ENCODE results near the gene PADI4. TPM values are rescaled to one million over a fixed set of nuclear protein-coding genes. Genes with fewer than 3 reads are reported as not detected.

Gene PADI4
- total RNA-seq, 1 experiment from 2014 or later: not detected

DNA sequence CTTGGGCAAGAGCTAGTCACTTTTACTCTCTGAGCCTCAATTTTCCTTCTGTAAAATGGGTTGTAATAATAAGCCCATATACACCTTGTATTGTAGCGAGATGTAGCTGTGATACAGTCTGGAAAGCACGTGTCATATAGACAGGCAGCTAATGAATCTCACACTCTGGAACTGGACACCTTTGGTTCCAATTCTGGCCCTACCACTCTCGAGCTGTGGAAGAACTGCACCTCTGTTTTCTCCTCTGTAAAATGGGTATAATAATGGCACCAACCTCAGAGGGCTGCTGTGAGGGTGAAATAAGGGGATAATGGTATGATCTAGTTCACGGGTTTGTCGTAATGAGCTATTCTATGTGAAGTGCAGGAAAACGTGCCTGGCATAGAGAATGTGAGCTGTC, 668 bp upstream of the PADI4 start:
- H3K27ac Mint-ChIP-seq (ENCODE audit: unreplicated experiment): no peak overlapping the region
- BruUV-seq (replicated peaks): no TSS peak
- H3K27me3 Mint-ChIP-seq (ENCODE audit: unreplicated experiment): peaks cover 30% of the 10 kb centered on the region
- no peaks in the 10 kb centered on the region for H3K9me3 Mint-ChIP-seq (ENCODE audit: low read depth, unreplicated experiment)
- H3K36me3 Mint-ChIP-seq (ENCODE audit: insufficient read depth, unreplicated experiment): no peaks in the 10 kb centered on the region
- intact Hi-C loops (cut with micrococcal nuclease; ENCODE audit: unreplicated experiment): no loop called here
- TF ChIP-seq, protein P1, sequence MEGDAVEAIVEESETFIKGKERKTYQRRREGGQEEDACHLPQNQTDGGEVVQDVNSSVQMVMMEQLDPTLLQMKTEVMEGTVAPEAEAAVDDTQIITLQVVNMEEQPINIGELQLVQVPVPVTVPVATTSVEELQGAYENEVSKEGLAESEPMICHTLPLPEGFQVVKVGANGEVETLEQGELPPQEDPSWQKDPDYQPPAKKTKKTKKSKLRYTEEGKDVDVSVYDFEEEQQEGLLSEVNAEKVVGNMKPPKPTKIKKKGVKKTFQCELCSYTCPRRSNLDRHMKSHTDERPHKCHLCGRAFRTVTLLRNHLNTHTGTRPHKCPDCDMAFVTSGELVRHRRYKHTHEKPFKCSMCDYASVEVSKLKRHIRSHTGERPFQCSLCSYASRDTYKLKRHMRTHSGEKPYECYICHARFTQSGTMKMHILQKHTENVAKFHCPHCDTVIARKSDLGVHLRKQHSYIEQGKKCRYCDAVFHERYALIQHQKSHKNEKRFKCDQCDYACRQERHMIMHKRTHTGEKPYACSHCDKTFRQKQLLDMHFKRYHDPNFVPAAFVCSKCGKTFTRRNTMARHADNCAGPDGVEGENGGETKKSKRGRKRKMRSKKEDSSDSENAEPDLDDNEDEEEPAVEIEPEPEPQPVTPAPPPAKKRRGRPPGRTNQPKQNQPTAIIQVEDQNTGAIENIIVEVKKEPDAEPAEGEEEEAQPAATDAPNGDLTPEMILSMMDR (IDR thresholded peaks at IDR 0.05; ENCODE audit: unreplicated experiment): no peak
- H3K4me1 Mint-ChIP-seq (ENCODE audit: low read depth, unreplicated experiment): no peaks in the 10 kb centered on the region
- DNase-seq: no peak
- no peak overlapping the region for H3K4me3 Mint-ChIP-seq (ENCODE audit: low read depth, unreplicated experiment)
- CTCF ChIA-PET: no interaction called here

DNA sequence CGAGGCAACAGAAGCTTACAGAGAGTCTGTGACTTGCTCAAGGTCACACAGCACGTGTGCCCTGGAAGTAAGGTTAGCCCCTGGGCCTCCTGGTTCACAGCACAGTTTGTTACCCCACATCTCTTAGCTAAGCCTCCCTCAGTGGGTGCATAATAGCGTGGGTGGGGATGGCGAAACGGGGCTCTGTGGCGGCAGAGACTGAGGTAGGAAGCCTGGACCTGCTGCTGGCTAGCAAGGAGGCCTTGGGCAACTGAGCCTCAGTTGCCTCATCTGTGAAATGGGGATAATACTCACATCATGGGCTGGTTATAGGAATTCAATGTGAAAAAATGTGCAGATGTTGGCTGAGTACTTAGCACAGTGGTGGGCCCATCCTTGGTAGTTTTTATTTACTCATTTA, 596 bp downstream of the PADI4 start:
- H3K27ac Mint-ChIP-seq (ENCODE audit: unreplicated experiment): no peak overlapping the region
- no peak overlapping the region for H3K4me3 Mint-ChIP-seq (ENCODE audit: low read depth, unreplicated experiment)
- intact Hi-C loops (cut with micrococcal nuclease; ENCODE audit: unreplicated experiment): no loop called here
- H3K27me3 Mint-ChIP-seq (ENCODE audit: unreplicated experiment): peaks cover 30% of the 10 kb centered on the region
- CTCF ChIA-PET: no interaction called here
- H3K9me3 Mint-ChIP-seq (ENCODE audit: low read depth, unreplicated experiment): no peaks in the 10 kb centered on the region
- H3K36me3 Mint-ChIP-seq (ENCODE audit: insufficient read depth, unreplicated experiment): no peaks in the 10 kb centered on the region
- TF ChIP-seq, protein P1 (IDR thresholded peaks at IDR 0.05; ENCODE audit: unreplicated experiment): no peak
- no TSS peak for BruUV-seq (replicated peaks)
- no peaks in the 10 kb centered on the region for H3K4me1 Mint-ChIP-seq (ENCODE audit: low read depth, unreplicated experiment)
- DNase-seq: no peak

DNA sequence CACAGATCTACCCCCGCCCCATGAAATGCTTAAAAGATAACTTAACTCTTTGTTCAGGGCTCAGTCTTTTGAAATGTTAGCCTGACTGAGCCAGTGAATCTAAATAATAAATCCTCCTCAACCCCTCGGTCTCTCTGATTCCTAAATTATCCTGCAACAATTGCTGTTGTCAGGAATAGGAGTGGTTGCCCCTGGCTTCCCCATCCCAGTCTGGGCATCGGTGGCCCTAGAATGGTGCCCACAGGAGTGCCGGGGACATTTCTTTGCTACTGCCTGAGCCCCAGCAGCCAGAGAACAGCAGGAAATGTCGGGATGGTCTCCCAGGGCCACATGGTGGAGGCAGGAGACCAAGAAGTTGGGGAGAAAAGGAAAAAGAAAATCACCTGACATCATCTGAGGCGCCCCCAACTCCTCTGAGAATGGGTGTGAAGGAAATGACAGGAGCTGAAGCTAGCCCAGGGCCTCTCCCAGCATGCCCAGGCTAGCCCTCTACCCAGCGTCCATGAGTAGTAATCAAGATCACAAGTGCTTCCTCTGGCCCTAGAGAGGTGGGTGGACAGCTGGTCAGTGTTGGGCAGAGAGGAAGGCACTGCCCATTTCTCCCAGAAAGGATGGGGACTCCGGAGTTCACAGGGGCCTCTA, 1.6 kb downstream of the PADI4 start:
- intact Hi-C loops (cut with micrococcal nuclease; ENCODE audit: unreplicated experiment): no loop called here
- BruUV-seq (replicated peaks): no TSS peak
- CTCF ChIA-PET: interaction anchor here (0.5 to 0.7 kb wide), 2 partner anchors 34 to 534 kb away, joined by 3 to 7 read pairs; no protein-coding TSS in a partner anchor
- no peak for DNase-seq
- Mint-ChIP-seq H3K27me3 (ENCODE audit: unreplicated experiment) (peaks cover 30% of the 10 kb centered on the region), H3K4me3 (ENCODE audit: low read depth, unreplicated experiment) (no peak overlapping the region), H3K9me3 (ENCODE audit: low read depth, unreplicated experiment) (no peaks in the 10 kb centered on the region), H3K4me1 (ENCODE audit: low read depth, unreplicated experiment) (no peaks in the 10 kb centered on the region), H3K27ac (ENCODE audit: unreplicated experiment) (no peak overlapping the region), H3K36me3 (ENCODE audit: insufficient read depth, unreplicated experiment) (no peaks in the 10 kb centered on the region)
- TF ChIP-seq, protein P1 (IDR thresholded peaks at IDR 0.05; ENCODE audit: unreplicated experiment): no peak

DNA sequence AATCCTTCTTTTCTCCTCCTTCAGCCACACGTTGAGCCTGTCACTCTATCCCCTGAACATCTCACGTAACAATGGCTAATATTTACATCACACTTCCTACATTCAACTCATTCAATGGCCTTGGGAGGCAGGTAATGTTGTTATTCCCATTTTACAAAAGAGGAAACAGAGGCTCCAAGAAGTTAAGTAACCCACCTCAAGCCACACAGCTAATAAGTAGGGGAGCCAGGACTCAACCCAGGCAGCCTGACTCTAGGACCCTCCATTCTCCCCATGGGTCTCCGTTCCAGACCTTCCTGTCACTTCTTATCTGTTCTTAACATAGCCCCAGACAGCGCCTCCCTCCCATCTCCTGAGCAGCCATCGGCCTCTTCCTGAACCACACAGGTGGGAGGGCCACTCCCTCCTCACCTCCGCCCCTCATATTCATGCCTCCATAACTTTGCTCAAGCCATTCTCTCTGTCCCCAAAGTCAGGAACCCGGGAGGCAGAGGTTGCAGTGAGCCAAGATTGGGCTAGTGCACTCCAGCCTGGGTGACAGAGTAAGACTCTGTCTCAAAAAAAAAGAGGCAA, 2.2 kb downstream of the PADI4 start:
- H3K4me1 Mint-ChIP-seq (ENCODE audit: low read depth, unreplicated experiment): no peaks in the 10 kb centered on the region
- CTCF ChIA-PET: interaction anchor here (0.5 to 0.7 kb wide), 2 partner anchors 9 to 35 kb away, joined by 3 to 7 read pairs; no protein-coding TSS in a partner anchor

More for the DNA sequence above, 2.2 kb downstream of the PADI4 start:
- Mint-ChIP-seq H3K9me3 (ENCODE audit: low read depth, unreplicated experiment) (no peaks in the 10 kb centered on the region), H3K36me3 (ENCODE audit: insufficient read depth, unreplicated experiment) (no peaks in the 10 kb centered on the region), H3K27ac (ENCODE audit: unreplicated experiment) (no peak overlapping the region), H3K27me3 (ENCODE audit: unreplicated experiment) (peaks cover 28% of the 10 kb centered on the region), H3K4me3 (ENCODE audit: low read depth, unreplicated experiment) (no peak overlapping the region)
- intact Hi-C loops (cut with micrococcal nuclease; ENCODE audit: unreplicated experiment): no loop called here
- no peak for DNase-seq
- no TSS peak for BruUV-seq (replicated peaks)
- TF ChIP-seq, protein P1 (IDR thresholded peaks at IDR 0.05; ENCODE audit: unreplicated experiment): no peak
